GM12878 (cell line): ENCODE measurements around the gene NPTN. TPM values are rescaled to one million over a fixed set of nuclear protein-coding genes. Genes with fewer than 3 reads are reported as not detected.

Source experiments
- ATAC-seq: fragments of 200-7000 bp; cut with Tn5 transposase; 3 replicates; pipeline ENCODE4 v1.9.1; 2020; ENCODE audit warnings: mild to moderate bottlenecking, moderate library complexity
- BruUV-seq: library from RNA; stranded (reverse); fragments of 400-500 nt; replicated peaks from 2 replicates; lab custom pipeline; 2021; lab: Mats Ljungman, UMichigan
- CTCF ChIA-PET: fragments of 300-600 bp; sonication (Branson Sonifier 250); formaldehyde crosslinking; extraction: SDS; loops from one replicate; lab custom pipeline; 2021; ENCODE audit warnings: inconsistent platforms; lab: Yijun Ruan, JAX
- POLR2A ChIA-PET: fragments of 350-600 bp; formaldehyde crosslinking; extraction: SDS; loops from one replicate; lab custom pipeline; 2021; ENCODE audit warnings: inconsistent platforms; lab: Charles Lee
- RAD21 ChIA-PET: fragments of 300-600 bp; sonication (Branson Sonifier 250); formaldehyde crosslinking; loops from one replicate; lab custom pipeline; 2023; ENCODE audit warnings: antibody characterized with exemption; ENCODE audit not compliant: unreplicated experiment; lab: Charles Lee
- SMC1A ChIA-PET: fragments of 300-600 bp; sonication (Branson Sonifier 250); formaldehyde crosslinking; loops from one replicate; lab custom pipeline; 2023; ENCODE audit not compliant: unreplicated experiment, uncharacterized antibody; lab: Charles Lee
- DNase-seq: peaks from one replicate; pipeline ENCODE4 v3.0.0-alpha.2; 2011; ENCODE audit warnings: low read depth, low spot score
- FAIRE-seq: peaks from 3 replicates; lab custom pipeline; 2011; peaks lifted over from hg19 to GRCh38; lab: Jason Lieb, UNC
- H2AFZ ChIP-seq: 2 replicates; pipeline ENCODE4 v1.6.0; 2011; ENCODE audit warnings: low read depth, low read length, control low read depth; ENCODE audit not compliant: control insufficient read depth
- H3K27ac ChIP-seq: 2 replicates; pipeline ENCODE4 v1.5.1; 2011; ENCODE audit warnings: control low read depth; ENCODE audit not compliant: control insufficient read depth, insufficient read depth
- H3K27me3 ChIP-seq, 2 experiments: replicated peaks in 1 of 2; 2 replicates each; pipeline versions ENCODE4 v1.6.0 to v1.6.1; 2011; ENCODE audit warnings: low read length in 1 of 2; ENCODE audit not compliant: control insufficient read depth in 2 of 2, insufficient read depth in 2 of 2
- H3K36me3 ChIP-seq, 2 experiments: 2 replicates each; pipeline ENCODE4 v1.5.1; 2011; ENCODE audit warnings: low read length in 1 of 2; ENCODE audit not compliant: control insufficient read depth in 2 of 2, insufficient read depth in 2 of 2
- H3K4me1 ChIP-seq: 2 replicates; pipeline ENCODE4 v1.6.1; 2011; ENCODE audit warnings: mild to moderate bottlenecking, low read length, moderate library complexity, mixed read lengths; ENCODE audit not compliant: control insufficient read depth, insufficient read depth
- H3K4me2 ChIP-seq: 2 replicates; pipeline ENCODE4 v1.6.0; 2011; ENCODE audit warnings: control low read depth; ENCODE audit not compliant: control insufficient read depth, insufficient read depth
- H3K4me3 ChIP-seq: fragments of 200-600 bp; sonication (generic); 2 replicates; pipeline ENCODE4 v1.5.1; 2016
- H3K79me2 ChIP-seq: 2 replicates; pipeline ENCODE4 v1.6.0; 2011; ENCODE audit warnings: low read length; ENCODE audit not compliant: control insufficient read depth, insufficient read depth
- H3K9ac ChIP-seq: 2 replicates; pipeline ENCODE4 v1.8.0; 2011; ENCODE audit warnings: low read length, control low read depth, mixed read lengths; ENCODE audit not compliant: control insufficient read depth, insufficient read depth
- H3K9me3 ChIP-seq: replicated peaks from 3 replicates; pipeline ENCODE4 v1.5.1; 2011; ENCODE audit warnings: mild to moderate bottlenecking, low read length; ENCODE audit not compliant: control insufficient read depth, insufficient read depth
- H4K20me1 ChIP-seq: 2 replicates; pipeline ENCODE4 v1.6.0; 2011; ENCODE audit not compliant: control insufficient read depth, insufficient read depth
- RAD21 ChIP-seq: IDR thresholded peaks from 2 replicates; pipeline ENCODE4 v1.6.1; 2011; ENCODE audit warnings: mild to moderate bottlenecking, low read depth, low read length, moderate library complexity; ENCODE audit not compliant: insufficient read depth
- RUNX3 ChIP-seq: IDR thresholded peaks from 2 replicates; pipeline ENCODE4 v1.6.1; 2012; ENCODE audit warnings: low read length, inconsistent platforms
- SMC3 ChIP-seq: IDR thresholded peaks from 2 replicates; pipeline ENCODE4 v1.6.1; 2011; ENCODE audit warnings: low read length, improper control_type of control experiment, borderline replicate concordance
- SREBF2 ChIP-seq: IDR thresholded peaks from 2 replicates; pipeline ENCODE4 v1.6.1; 2012; ENCODE audit warnings: mild to moderate bottlenecking, low read length
- TAF1 ChIP-seq: IDR thresholded peaks from 2 replicates; pipeline ENCODE4 v1.6.1; 2011; ENCODE audit warnings: mild to moderate bottlenecking, low read depth, low read length, borderline replicate concordance
- YY1 ChIP-seq: IDR thresholded peaks from 2 replicates; pipeline ENCODE4 v1.6.1; 2011; ENCODE audit warnings: low read depth, mild to moderate bottlenecking, low read length
- WGBS: methylation state at CpG from one replicate; pipeline ENCODE4 v1.1.6; 2016; ENCODE audit warnings: low lambda C conversion rate; ENCODE audit not compliant: insufficient replicate concordance, insufficient coverage; ENCODE audit errors: missing lambda C conversion rate; 5-methylcytosine and 5-hydroxymethylcytosine counted together
- in situ Hi-C: fragments of 300-500 bp; cut with MboI; formaldehyde crosslinking; loops from 9 replicates; pipeline ENCODE4 v1.14.3; 2018; ENCODE audit warnings: mixed read lengths
- intact Hi-C: fragments of 100-400 bp; cut with micrococcal nuclease; formaldehyde crosslinking; loops from one replicate; pipeline ENCODE4 v1.14.2; 2022; ENCODE audit not compliant: unreplicated experiment
- polyA plus RNA-seq, 11 experiments: library from polyadenylated mRNA; depleted of rRNA in 4 of 11; unstranded in 6 of 11; stranded (reverse) in 5 of 11; fragments of >200 nt; fragmentation: Nextera tagmentation in 4 of 11; fragmentation: Illumina TruSeq in 1 of 11; extraction: Ambion mirVana in 4 of 11; extraction: Trizol in 1 of 11; gene quantifications; 1 replicate in 1 of 11; 2 replicates in 10 of 11; pipeline versions ENCODE4 v1.2.1 to v1.2.3, GENCODE V29; 2011 to 2016; ENCODE audit warnings: inconsistent platforms in 2 of 11, missing spikeins in 2 of 11, low read depth in 1 of 11
- total RNA-seq, 4 experiments: library from RNA; depleted of rRNA in 3 of 4; stranded (reverse); fragments of >200 nt in 3 of 4; fragmentation: Illumina TruSeq in 1 of 4; extraction: Trizol in 1 of 4; gene quantifications; 2 replicates each; pipeline versions ENCODE4 v1.2.1 to v1.2.3, GENCODE V29; 2013 to 2021
- TF ChIP-seq, protein P1 (sequence below): fragments of 450-650 bp; IDR thresholded peaks from 2 replicates; pipeline ENCODE4 v1.6.1; 2017; ENCODE audit warnings: antibody characterized with exemption, mild to moderate bottlenecking, moderate library complexity
- TF ChIP-seq, protein P2 (sequence below), 3 experiments: IDR thresholded peaks in 2 of 3; conservative IDR thresholded peaks in 1 of 3; 2 replicates each; pipeline ENCODE4 v1.5.1; 2011; ENCODE audit warnings: low read depth in 3 of 3, low read length in 3 of 3, mild to moderate bottlenecking in 3 of 3, control low read depth in 2 of 3, moderate library complexity in 2 of 3, inconsistent platforms in 1 of 3, mixed read lengths in 1 of 3; ENCODE audit not compliant: control insufficient read depth in 2 of 3, insufficient read depth in 1 of 3; ENCODE audit errors: extremely low read depth in 1 of 3

Gene NPTN
- total and polyA plus RNA-seq, 10 of the 15 experiments (the other 5 are each of a cell fraction or from before 2014, with no cell fraction given) = 17.8 to 79.1 (median 41.7) TPM

DNA sequence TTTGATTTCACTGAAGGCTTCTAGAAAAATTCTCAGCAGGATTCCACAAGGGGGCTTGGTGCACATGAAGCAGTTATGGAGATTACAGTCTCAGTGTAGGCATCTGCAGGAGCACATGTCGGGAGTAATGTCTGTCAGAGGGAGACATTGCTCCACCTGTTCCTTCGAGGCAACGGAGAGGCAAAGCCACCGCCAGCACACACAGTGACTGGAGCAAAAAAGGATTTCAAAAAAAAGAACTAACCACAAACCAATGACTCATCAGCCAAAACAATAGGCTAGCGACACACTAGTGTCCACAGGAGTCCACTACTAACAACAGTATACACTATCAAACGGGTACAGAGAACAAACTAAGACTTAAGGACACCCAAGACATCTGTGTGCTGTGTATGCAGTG lies 68.9 kb downstream of the NPTN start:
- intact Hi-C loops = no loop called here
- no peak overlapping the region for H3K4me2 ChIP-seq

DNA sequence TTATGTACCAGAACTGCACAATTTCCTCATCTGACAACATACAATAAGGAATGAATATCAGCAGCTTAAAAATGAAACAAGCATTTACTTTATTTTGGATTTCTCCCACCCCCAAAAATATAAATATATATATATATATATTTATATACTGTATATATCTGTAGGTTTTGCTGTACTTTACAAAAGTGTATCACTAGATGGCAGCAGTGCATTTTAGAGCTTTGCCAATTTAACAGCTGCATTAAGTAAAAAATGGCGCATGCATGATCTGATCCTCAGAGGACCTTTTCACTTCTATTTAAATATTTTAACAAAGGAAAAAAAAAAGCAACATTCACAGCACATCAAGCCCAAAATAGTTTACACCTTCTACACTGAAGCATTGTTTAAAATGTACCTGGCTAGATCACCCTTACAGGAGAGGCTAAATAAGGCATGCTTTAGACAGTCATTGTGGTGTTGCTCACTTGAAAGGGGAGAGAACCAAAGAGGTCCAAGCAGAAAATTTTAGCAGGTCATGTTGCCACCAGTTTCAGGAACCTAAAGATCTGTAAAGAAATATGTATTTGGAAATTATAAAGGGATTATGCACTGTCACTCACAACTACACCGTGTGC lies 72.6 kb downstream of the NPTN start:
- H3K9ac ChIP-seq = no peak overlapping the region
- FAIRE-seq = no peak
- DNase-seq = peak; percentile 9
- TF ChIP-seq, protein P1, sequence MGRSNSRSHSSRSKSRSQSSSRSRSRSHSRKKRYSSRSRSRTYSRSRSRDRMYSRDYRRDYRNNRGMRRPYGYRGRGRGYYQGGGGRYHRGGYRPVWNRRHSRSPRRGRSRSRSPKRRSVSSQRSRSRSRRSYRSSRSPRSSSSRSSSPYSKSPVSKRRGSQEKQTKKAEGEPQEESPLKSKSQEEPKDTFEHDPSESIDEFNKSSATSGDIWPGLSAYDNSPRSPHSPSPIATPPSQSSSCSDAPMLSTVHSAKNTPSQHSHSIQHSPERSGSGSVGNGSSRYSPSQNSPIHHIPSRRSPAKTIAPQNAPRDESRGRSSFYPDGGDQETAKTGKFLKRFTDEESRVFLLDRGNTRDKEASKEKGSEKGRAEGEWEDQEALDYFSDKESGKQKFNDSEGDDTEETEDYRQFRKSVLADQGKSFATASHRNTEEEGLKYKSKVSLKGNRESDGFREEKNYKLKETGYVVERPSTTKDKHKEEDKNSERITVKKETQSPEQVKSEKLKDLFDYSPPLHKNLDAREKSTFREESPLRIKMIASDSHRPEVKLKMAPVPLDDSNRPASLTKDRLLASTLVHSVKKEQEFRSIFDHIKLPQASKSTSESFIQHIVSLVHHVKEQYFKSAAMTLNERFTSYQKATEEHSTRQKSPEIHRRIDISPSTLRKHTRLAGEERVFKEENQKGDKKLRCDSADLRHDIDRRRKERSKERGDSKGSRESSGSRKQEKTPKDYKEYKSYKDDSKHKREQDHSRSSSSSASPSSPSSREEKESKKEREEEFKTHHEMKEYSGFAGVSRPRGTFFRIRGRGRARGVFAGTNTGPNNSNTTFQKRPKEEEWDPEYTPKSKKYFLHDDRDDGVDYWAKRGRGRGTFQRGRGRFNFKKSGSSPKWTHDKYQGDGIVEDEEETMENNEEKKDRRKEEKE = no peak
- TF ChIP-seq TAF1 (no peak), YY1 (peak; percentile 68; the same call in 1 of the 2 replicates), RAD21 (peak; percentile 80), SMC3 (peak; percentile 54; the same call in 1 of the 2 replicates)
- TF ChIP-seq, protein P2, sequence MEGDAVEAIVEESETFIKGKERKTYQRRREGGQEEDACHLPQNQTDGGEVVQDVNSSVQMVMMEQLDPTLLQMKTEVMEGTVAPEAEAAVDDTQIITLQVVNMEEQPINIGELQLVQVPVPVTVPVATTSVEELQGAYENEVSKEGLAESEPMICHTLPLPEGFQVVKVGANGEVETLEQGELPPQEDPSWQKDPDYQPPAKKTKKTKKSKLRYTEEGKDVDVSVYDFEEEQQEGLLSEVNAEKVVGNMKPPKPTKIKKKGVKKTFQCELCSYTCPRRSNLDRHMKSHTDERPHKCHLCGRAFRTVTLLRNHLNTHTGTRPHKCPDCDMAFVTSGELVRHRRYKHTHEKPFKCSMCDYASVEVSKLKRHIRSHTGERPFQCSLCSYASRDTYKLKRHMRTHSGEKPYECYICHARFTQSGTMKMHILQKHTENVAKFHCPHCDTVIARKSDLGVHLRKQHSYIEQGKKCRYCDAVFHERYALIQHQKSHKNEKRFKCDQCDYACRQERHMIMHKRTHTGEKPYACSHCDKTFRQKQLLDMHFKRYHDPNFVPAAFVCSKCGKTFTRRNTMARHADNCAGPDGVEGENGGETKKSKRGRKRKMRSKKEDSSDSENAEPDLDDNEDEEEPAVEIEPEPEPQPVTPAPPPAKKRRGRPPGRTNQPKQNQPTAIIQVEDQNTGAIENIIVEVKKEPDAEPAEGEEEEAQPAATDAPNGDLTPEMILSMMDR (IDR thresholded peaks at IDR 0.05 in 2 of 3, conservative IDR thresholded peaks at IDR 0.05 in 1 of 3; ENCODE audit: control insufficient read depth in 2 of 3, extremely low read depth in 1 of 3, insufficient read depth in 1 of 3, low read depth in 3 of 3, low read length in 3 of 3) = peak; percentile 31 to 57 (median 39); a peak in 5 of 6 replicates
- no peaks in the 10 kb centered on the region for H3K9me3 ChIP-seq
- BruUV-seq = no TSS peak
- no peak overlapping the region for H3K27ac ChIP-seq
- SMC1A ChIA-PET = interaction anchor here (0.8 to 2.3 kb wide), 7 partner anchors 26 to 140 kb away, joined by 3 to 39 read pairs (median 4); partner anchors contain the start of gene NPTN
- no peak overlapping the region for H3K4me2 ChIP-seq
- POLR2A ChIA-PET = interaction anchor here (1.3 kb wide), 1 partner anchor 76 kb away, joined by 8 read pairs; no protein-coding TSS in a partner anchor
- no peaks in the 10 kb centered on the region for H4K20me1 ChIP-seq
- WGBS = 72% methylated on average over 2 of the region's 2 CpGs
- no peak overlapping the region for H3K4me3 ChIP-seq
- no peaks in the 10 kb centered on the region for H3K79me2 ChIP-seq
- intact Hi-C loops (loop anchor here (1.0 kb wide), 2 partner anchors 76 to 140 kb away; no protein-coding TSS in a partner anchor), in situ Hi-C loops (loop anchor here (5.0 kb wide), 2 partner anchors 77 to 137 kb away; no protein-coding TSS in a partner anchor)
- ATAC-seq = peak; percentile 77
- RAD21 ChIA-PET = interaction anchor here (0.6 to 5.2 kb wide), 7 partner anchors 46 to 140 kb away, joined by 3 to 86 read pairs (median 4); partner anchors contain the start of gene NPTN
- H3K27me3 ChIP-seq = no peaks in the 10 kb centered on the region
- no peaks in the 10 kb centered on the region for H3K4me1 ChIP-seq
- H2AFZ ChIP-seq = no peak overlapping the region
- CTCF ChIA-PET = interaction anchor here (0.6 to 8.6 kb wide), 15 partner anchors 9 to 273 kb away, joined by 3 to 250 read pairs (median 4); partner anchors contain the start of gene NPTN
- peaks cover 1 to 17% of the 10 kb centered on the region in 2 experiments for H3K36me3 ChIP-seq

More for the DNA sequence above, 68.9 kb downstream of the NPTN start:
- no peak for ATAC-seq
- no peaks in the 10 kb centered on the region; the same call in 1 of the 2 replicates for H4K20me1 ChIP-seq
- H3K36me3 ChIP-seq = peaks cover 2 to 29% of the 10 kb centered on the region in 2 experiments
- H3K27ac ChIP-seq = no peak overlapping the region
- H2AFZ ChIP-seq = no peak overlapping the region
- BruUV-seq = no TSS peak
- CTCF ChIA-PET = interaction anchor here (8.6 kb wide), 1 partner anchor 69 kb away, joined by 250 read pairs; the partner anchor contains the start of gene NPTN
- H3K9ac ChIP-seq = no peak overlapping the region
- WGBS = 97% methylated on average over 6 of the region's 6 CpGs
- in situ Hi-C loops = loop anchor here (5.0 kb wide), 2 partner anchors 73 to 133 kb away; no protein-coding TSS in a partner anchor
- no peaks in the 10 kb centered on the region for H3K4me1 ChIP-seq
- H3K27me3 ChIP-seq = no peaks in the 10 kb centered on the region
- DNase-seq = no peak
- TF ChIP-seq SREBF2 (no peak), RUNX3 (peak; percentile 33; the same call in 1 of the 2 replicates)
- TF ChIP-seq, all 136 proteins: peak for 1
- Histone ChIP-seq H3K4me3 (no peak overlapping the region), H3K9me3 (no peaks in the 10 kb centered on the region), H3K79me2 (no peaks in the 10 kb centered on the region)
- POLR2A ChIA-PET = no interaction called here
- FAIRE-seq = no peak
- SMC1A ChIA-PET = no interaction called here
- RAD21 ChIA-PET = no interaction called here
